ENCODE data around the gene ARHGAP24. TPM values are rescaled to one million over a fixed set of nuclear protein-coding genes. Genes with fewer than 3 reads are reported as not detected.

Gene ARHGAP24
- total and polyA plus RNA-seq, 2 donors from 2014 or later, result 78.1 to 94.7 TPM

DNA sequence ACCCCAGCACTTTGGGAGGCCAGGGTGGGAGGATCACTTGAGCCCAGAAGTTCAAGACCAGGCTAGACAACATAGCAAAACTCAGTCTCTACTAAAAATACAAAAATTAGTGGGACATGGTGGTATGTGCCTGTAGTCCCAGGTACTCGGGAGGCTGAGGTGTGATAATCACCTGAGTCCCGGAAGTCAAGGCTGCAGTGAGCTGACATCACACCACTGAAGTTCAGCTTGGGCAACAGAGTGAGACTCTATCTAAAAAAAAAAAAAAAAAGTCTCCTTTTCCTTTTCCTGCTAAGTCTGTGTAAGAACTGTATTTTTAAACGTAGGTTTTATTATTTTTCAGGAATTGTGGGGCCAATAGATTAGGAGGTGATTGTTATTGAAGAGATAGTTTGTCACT lies 356.7 kb downstream of the ARHGAP24 start:
- no peaks in the 10 kb centered on the region for H3K9me3 ChIP-seq (ENCODE audit: control insufficient read depth in 2 of 3, insufficient read depth in 1 of 3, low read length in 3 of 3)
- intact Hi-C loops (cut with DNase I), result no loop called here
- H3K4me3 ChIP-seq (ENCODE audit: low read length in 3 of 3), result peak overlapping the region in 1 of 3 donors; percentile 38
- H3K36me3 ChIP-seq (ENCODE audit: control insufficient read depth in 2 of 3, insufficient read depth in 3 of 3, low read length in 3 of 3), result no peaks in the 10 kb centered on the region
- peak overlapping the region; percentile 44 to 52 for H3K27ac ChIP-seq (ENCODE audit: low read depth in 2 of 2, low read length in 2 of 2)
- H3K9ac ChIP-seq (ENCODE audit: low read length in 3 of 3), result no peak overlapping the region
- peaks cover 1 to 22% (median 11%) of the 10 kb centered on the region in 3 donors for H3K4me1 ChIP-seq (ENCODE audit: control insufficient read depth in 2 of 3, insufficient read depth in 2 of 3, low read depth in 1 of 3, low read length in 3 of 3)
- TF ChIP-seq, protein P1, sequence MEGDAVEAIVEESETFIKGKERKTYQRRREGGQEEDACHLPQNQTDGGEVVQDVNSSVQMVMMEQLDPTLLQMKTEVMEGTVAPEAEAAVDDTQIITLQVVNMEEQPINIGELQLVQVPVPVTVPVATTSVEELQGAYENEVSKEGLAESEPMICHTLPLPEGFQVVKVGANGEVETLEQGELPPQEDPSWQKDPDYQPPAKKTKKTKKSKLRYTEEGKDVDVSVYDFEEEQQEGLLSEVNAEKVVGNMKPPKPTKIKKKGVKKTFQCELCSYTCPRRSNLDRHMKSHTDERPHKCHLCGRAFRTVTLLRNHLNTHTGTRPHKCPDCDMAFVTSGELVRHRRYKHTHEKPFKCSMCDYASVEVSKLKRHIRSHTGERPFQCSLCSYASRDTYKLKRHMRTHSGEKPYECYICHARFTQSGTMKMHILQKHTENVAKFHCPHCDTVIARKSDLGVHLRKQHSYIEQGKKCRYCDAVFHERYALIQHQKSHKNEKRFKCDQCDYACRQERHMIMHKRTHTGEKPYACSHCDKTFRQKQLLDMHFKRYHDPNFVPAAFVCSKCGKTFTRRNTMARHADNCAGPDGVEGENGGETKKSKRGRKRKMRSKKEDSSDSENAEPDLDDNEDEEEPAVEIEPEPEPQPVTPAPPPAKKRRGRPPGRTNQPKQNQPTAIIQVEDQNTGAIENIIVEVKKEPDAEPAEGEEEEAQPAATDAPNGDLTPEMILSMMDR (IDR thresholded peaks at IDR 0.05; ENCODE audit: borderline replicate concordance, extremely low read depth, insufficient read depth), result no peak
- no peaks in the 10 kb centered on the region for H3K27me3 ChIP-seq (ENCODE audit: control insufficient read depth, insufficient read depth, low read length)
- DNase-seq, result peak in 2 of 5 donors; percentile 19 to 56
- no peak for FAIRE-seq

DNA sequence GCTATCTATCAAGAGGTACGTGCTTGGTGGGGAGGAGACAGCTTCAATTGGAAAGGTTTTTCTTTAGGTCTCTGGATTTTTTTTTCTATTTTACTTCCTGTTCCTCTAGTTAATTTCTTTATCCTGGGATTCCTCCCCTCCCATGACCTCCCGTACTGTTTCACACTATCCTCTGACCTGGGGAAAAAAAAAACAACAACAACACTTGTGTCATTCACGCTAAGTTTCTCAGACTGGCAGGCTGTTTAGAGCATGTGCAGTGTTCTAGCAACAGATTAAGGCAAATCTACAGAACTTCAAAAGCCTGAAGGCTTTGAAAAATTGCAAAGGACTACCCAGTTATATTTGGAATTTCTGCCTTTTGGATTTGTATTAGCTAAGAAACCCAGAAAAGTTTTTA lies 358.4 kb downstream of the ARHGAP24 start:
- Histone ChIP-seq H3K4me3 (ENCODE audit: low read length in 3 of 3) (no peak overlapping the region), H3K36me3 (ENCODE audit: control insufficient read depth in 2 of 3, insufficient read depth in 3 of 3, low read length in 3 of 3) (no peaks in the 10 kb centered on the region), H3K4me1 (ENCODE audit: control insufficient read depth in 2 of 3, insufficient read depth in 2 of 3, low read depth in 1 of 3, low read length in 3 of 3) (peaks cover 0 to 26% (median 17%) of the 10 kb centered on the region in 3 donors), H3K9ac (ENCODE audit: low read length in 3 of 3) (peak overlapping the region in 1 of 3 donors; percentile 54), H3K27me3 (ENCODE audit: control insufficient read depth, insufficient read depth, low read length) (no peaks in the 10 kb centered on the region), H3K9me3 (ENCODE audit: control insufficient read depth in 2 of 3, insufficient read depth in 1 of 3, low read length in 3 of 3) (no peaks in the 10 kb centered on the region), H3K27ac (ENCODE audit: low read depth in 2 of 2, low read length in 2 of 2) (peak overlapping the region; percentile 23 to 46)
- intact Hi-C loops (cut with DNase I), result no loop called here
- DNase-seq, result no peak
- FAIRE-seq, result no peak
- TF ChIP-seq, protein P1 (IDR thresholded peaks at IDR 0.05; ENCODE audit: borderline replicate concordance, extremely low read depth, insufficient read depth), result no peak

DNA sequence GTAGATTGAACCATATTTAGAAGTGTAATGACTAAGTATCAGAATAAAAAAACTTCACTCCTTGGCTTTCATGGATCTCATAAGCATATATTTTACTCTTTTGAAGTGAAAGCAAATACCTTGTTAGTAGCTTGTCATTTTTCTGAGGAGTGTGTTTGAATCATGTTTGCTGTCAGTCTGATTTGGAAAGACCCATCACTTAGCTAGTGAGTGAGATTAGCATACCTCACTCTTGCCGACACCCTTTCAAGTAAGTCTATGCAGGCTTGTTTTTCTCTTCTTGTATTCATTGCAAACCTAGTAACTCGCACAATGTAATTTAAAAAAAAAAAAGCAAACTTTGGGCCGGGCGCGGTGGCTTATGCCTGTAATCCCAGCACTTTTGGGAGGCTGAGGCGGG lies 360.0 kb downstream of the ARHGAP24 start:
- Histone ChIP-seq H3K27ac (ENCODE audit: low read depth in 2 of 2, low read length in 2 of 2) (no peak overlapping the region), H3K9ac (ENCODE audit: low read length in 3 of 3) (no peak overlapping the region), H3K27me3 (ENCODE audit: control insufficient read depth, insufficient read depth, low read length) (no peaks in the 10 kb centered on the region), H3K4me3 (ENCODE audit: low read length in 3 of 3) (no peak overlapping the region), H3K36me3 (ENCODE audit: control insufficient read depth in 2 of 3, insufficient read depth in 3 of 3, low read length in 3 of 3) (no peaks in the 10 kb centered on the region), H3K9me3 (ENCODE audit: control insufficient read depth in 2 of 3, insufficient read depth in 1 of 3, low read length in 3 of 3) (no peaks in the 10 kb centered on the region), H3K4me1 (ENCODE audit: control insufficient read depth in 2 of 3, insufficient read depth in 2 of 3, low read depth in 1 of 3, low read length in 3 of 3) (peaks cover 0 to 25% (median 17%) of the 10 kb centered on the region in 3 donors)
- DNase-seq (no peak), FAIRE-seq (no peak)
- intact Hi-C loops (cut with DNase I), result no loop called here
- TF ChIP-seq, protein P1 (IDR thresholded peaks at IDR 0.05; ENCODE audit: borderline replicate concordance, extremely low read depth, insufficient read depth), result no peak
